Measurements from ENCODE around the gene BRD9. TPM values are rescaled to one million over a fixed set of nuclear protein-coding genes. Genes with fewer than 3 reads are reported as not detected.

Gene BRD9
- total RNA-seq, 1 donor from 2014 or later = 80.1 TPM

GRCh38 chr5:914174-914573 is 21.6 kb upstream of the BRD9 start:
- no peak overlapping the region for H3K4me3 Mint-ChIP-seq
- peaks cover 10% of the 10 kb centered on the region for H3K4me1 Mint-ChIP-seq
- TF ChIP-seq CTCF (conservative IDR thresholded peaks at IDR 0.05) = no peak
- no peaks in the 10 kb centered on the region for H3K27me3 Mint-ChIP-seq (ENCODE audit: low read depth)
- H3K36me3 Mint-ChIP-seq (ENCODE audit: low read depth) = peaks cover 14% of the 10 kb centered on the region
- no peaks in the 10 kb centered on the region for H3K9me3 Mint-ChIP-seq
- no peak for DNase-seq (ENCODE audit: low read depth, low spot score)
- no peak overlapping the region for H3K27ac Mint-ChIP-seq (ENCODE audit: unreplicated experiment)

GRCh38 chr5:912280-913091 is 19.9 kb upstream of the BRD9 start:
- Mint-ChIP-seq H3K27me3 (ENCODE audit: low read depth) (no peaks in the 10 kb centered on the region), H3K36me3 (ENCODE audit: low read depth) (peaks cover 12% of the 10 kb centered on the region), H3K9me3 (no peaks in the 10 kb centered on the region), H3K4me1 (peaks cover 10% of the 10 kb centered on the region), H3K27ac (ENCODE audit: unreplicated experiment) (peak overlapping the region; percentile 86), H3K4me3 (no peak overlapping the region)
- DNase-seq (ENCODE audit: low read depth, low spot score) = no peak
- TF ChIP-seq CTCF (conservative IDR thresholded peaks at IDR 0.05) = peak; percentile 26

DNA sequence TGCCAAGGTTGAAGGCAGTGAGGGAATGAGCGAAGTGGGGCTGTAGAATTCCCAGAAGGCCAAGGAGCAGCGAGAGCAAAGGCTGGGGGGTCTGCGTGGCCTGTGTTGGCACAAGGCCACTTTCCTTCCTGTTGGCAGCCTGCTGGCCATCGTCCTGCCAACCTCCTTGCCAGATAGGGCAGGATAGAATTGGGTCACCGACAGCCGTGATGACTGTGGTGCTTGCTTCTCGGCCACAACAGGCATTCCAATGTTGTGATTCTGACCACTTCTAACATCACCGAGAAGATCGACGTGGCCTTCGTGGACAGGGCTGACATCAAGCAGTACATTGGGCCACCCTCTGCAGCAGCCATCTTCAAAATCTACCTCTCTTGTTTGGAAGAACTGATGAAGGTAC is 19.0 kb upstream of the BRD9 start:
- TF ChIP-seq CTCF (conservative IDR thresholded peaks at IDR 0.05) = no peak
- Mint-ChIP-seq H3K27ac (ENCODE audit: unreplicated experiment) (peak overlapping the region; percentile 78), H3K4me3 (no peak overlapping the region), H3K4me1 (peaks cover 10% of the 10 kb centered on the region), H3K36me3 (ENCODE audit: low read depth) (peaks cover 12% of the 10 kb centered on the region), H3K27me3 (ENCODE audit: low read depth) (no peaks in the 10 kb centered on the region), H3K9me3 (no peaks in the 10 kb centered on the region)
- no peak for DNase-seq (ENCODE audit: low read depth, low spot score)

DNA sequence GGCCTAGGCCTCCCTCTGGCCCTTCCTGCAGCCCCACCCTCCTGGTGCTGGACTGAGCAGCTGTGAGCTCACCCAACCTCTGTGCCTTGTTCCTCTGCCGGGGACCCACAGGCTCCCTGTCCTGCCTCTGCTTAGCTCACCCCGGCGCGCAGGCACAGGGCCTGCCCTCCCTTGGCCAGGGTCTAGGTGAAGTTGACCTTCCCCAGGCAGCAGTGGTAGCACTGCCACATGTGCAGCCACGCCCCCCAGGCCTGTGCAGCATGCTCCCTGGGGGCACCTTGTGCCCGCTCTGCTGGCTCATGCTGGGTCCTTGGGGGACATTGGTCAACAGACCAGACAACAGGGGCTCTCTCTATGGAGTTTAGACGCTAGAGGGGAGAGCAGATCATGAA is 18.2 kb upstream of the BRD9 start:
- peaks cover 12% of the 10 kb centered on the region for H3K36me3 Mint-ChIP-seq (ENCODE audit: low read depth)
- H3K4me1 Mint-ChIP-seq = peaks cover 10% of the 10 kb centered on the region
- no peaks in the 10 kb centered on the region for H3K27me3 Mint-ChIP-seq (ENCODE audit: low read depth)
- no peak overlapping the region for H3K27ac Mint-ChIP-seq (ENCODE audit: unreplicated experiment)
- no peak overlapping the region for H3K4me3 Mint-ChIP-seq
- no peak for DNase-seq (ENCODE audit: low read depth, low spot score)
- H3K9me3 Mint-ChIP-seq = no peaks in the 10 kb centered on the region
- no peak for TF ChIP-seq CTCF (conservative IDR thresholded peaks at IDR 0.05)

GRCh38 chr5:909994-910768 is 17.6 kb upstream of the BRD9 start:
- TF ChIP-seq CTCF (conservative IDR thresholded peaks at IDR 0.05) = no peak
- Mint-ChIP-seq H3K4me3 (no peak overlapping the region), H3K9me3 (no peaks in the 10 kb centered on the region), H3K4me1 (peaks cover 10% of the 10 kb centered on the region), H3K36me3 (ENCODE audit: low read depth) (peaks cover 14% of the 10 kb centered on the region), H3K27ac (ENCODE audit: unreplicated experiment) (peak overlapping the region; percentile 27), H3K27me3 (ENCODE audit: low read depth) (no peaks in the 10 kb centered on the region)
- no peak for DNase-seq (ENCODE audit: low read depth, low spot score)

Data from neural crest cell (in vitro differentiated cells).